ENCODE measurements around the gene TTLL3.

TTLL3 gene

GRCh38 chr3:9807981-9808344, 2.1 kb upstream of the TTLL3 start:
- DNase-seq (ENCODE audit: low read depth in 2 of 2): no peak

GRCh38 chr3:9808345-9809037, 1.6 kb upstream of the TTLL3 start:
- no peak for DNase-seq (ENCODE audit: low read depth in 2 of 2)

- DNase-seq (ENCODE audit: low read depth in 2 of 2): no peak
These were observed 835 bp upstream of the TTLL3 start for GRCh38 chr3:9809239-9809614.

- DNase-seq (ENCODE audit: low read depth in 2 of 2): no peak
These were observed 340 bp downstream of the TTLL3 start for GRCh38 chr3:9810433-9810770.

- no peak for DNase-seq (ENCODE audit: low read depth in 2 of 2)
These were observed 784 bp downstream of the TTLL3 start for GRCh38 chr3:9810846-9811245.

- no peak for DNase-seq (ENCODE audit: low read depth in 2 of 2)
These were observed 2.9 kb downstream of the TTLL3 start for GRCh38 chr3:9812870-9813483.

- no peak for DNase-seq (ENCODE audit: low read depth in 2 of 2)
These were observed 5.9 kb downstream of the TTLL3 start for GRCh38 chr3:9815986-9816385.

GRCh38 chr3:9817436-9817835, 7.4 kb downstream of the TTLL3 start:
- DNase-seq (ENCODE audit: low read depth in 2 of 2): no peak

GRCh38 chr3:9818666-9819335, 8.7 kb downstream of the TTLL3 start:
- DNase-seq (ENCODE audit: low read depth in 2 of 2): no peak

GRCh38 chr3:9820543-9820942, 10.5 kb downstream of the TTLL3 start:
- DNase-seq (ENCODE audit: low read depth in 2 of 2): no peak

- no peak for DNase-seq (ENCODE audit: low read depth in 2 of 2)
These were observed 10.9 kb downstream of the TTLL3 start for GRCh38 chr3:9820946-9821345.

- no peak for DNase-seq (ENCODE audit: low read depth in 2 of 2)
These were observed 15.5 kb downstream of the TTLL3 start for GRCh38 chr3:9825451-9826040.

- DNase-seq (ENCODE audit: low read depth in 2 of 2): no peak
These were observed 16.9 kb downstream of the TTLL3 start for GRCh38 chr3:9826815-9827573.

GRCh38 chr3:9828801-9829755, 19.0 kb downstream of the TTLL3 start:
- DNase-seq (ENCODE audit: low read depth in 2 of 2): no peak

GRCh38 chr3:9831253-9831652, 21.2 kb downstream of the TTLL3 start:
- no peak for DNase-seq (ENCODE audit: low read depth in 2 of 2)

GRCh38 chr3:9833078-9833477, 23.0 kb downstream of the TTLL3 start:
- DNase-seq (ENCODE audit: low read depth in 2 of 2): no peak

- no peak for DNase-seq (ENCODE audit: low read depth in 2 of 2)
These were observed 24.7 kb downstream of the TTLL3 start for GRCh38 chr3:9834520-9835380.

GRCh38 chr3:9837701-9838582, 27.9 kb downstream of the TTLL3 start:
- no peak for DNase-seq (ENCODE audit: low read depth in 2 of 2)

- no peak for DNase-seq (ENCODE audit: low read depth in 2 of 2)
These were observed 28.8 kb downstream of the TTLL3 start for GRCh38 chr3:9838856-9839255.

All from stimulated activated CD8-positive, alpha-beta memory T cell treated with anti-CD3 and anti-CD28 coated beads, Interleukin-15, amount 100 ng/mL, for 4 hours (primary cell).